ENCODE measurements around the gene FLT3LG.

GRCh38 chr19:49462492-49462891 lies 11.5 kb upstream of the FLT3LG start:
- TF ChIP-seq EZH2 (IDR thresholded peaks at IDR 0.05; ENCODE audit: borderline replicate concordance, low read length) = no peak
- TF ChIP-seq, protein P1, sequence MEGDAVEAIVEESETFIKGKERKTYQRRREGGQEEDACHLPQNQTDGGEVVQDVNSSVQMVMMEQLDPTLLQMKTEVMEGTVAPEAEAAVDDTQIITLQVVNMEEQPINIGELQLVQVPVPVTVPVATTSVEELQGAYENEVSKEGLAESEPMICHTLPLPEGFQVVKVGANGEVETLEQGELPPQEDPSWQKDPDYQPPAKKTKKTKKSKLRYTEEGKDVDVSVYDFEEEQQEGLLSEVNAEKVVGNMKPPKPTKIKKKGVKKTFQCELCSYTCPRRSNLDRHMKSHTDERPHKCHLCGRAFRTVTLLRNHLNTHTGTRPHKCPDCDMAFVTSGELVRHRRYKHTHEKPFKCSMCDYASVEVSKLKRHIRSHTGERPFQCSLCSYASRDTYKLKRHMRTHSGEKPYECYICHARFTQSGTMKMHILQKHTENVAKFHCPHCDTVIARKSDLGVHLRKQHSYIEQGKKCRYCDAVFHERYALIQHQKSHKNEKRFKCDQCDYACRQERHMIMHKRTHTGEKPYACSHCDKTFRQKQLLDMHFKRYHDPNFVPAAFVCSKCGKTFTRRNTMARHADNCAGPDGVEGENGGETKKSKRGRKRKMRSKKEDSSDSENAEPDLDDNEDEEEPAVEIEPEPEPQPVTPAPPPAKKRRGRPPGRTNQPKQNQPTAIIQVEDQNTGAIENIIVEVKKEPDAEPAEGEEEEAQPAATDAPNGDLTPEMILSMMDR (conservative IDR thresholded peaks at IDR 0.05 in 1 of 2, IDR thresholded peaks at IDR 0.05 in 1 of 2; ENCODE audit: extremely low read depth in 1 of 2, insufficient read depth in 1 of 2, low read depth in 1 of 2, low read length in 2 of 2) = no peak

Data from mammary epithelial cell (primary cell).